Measurements from ENCODE around the gene DNAJC7. TPM values are rescaled to one million over a fixed set of nuclear protein-coding genes. Genes with fewer than 3 reads are reported as not detected.
A peak's percentile ranks its signal among the peaks of the same experiment; 100 is the strongest.

Gene DNAJC7
- total and polyA plus RNA-seq, 8 donors, result 12.3 to 161 (median 70.6) TPM

DNA sequence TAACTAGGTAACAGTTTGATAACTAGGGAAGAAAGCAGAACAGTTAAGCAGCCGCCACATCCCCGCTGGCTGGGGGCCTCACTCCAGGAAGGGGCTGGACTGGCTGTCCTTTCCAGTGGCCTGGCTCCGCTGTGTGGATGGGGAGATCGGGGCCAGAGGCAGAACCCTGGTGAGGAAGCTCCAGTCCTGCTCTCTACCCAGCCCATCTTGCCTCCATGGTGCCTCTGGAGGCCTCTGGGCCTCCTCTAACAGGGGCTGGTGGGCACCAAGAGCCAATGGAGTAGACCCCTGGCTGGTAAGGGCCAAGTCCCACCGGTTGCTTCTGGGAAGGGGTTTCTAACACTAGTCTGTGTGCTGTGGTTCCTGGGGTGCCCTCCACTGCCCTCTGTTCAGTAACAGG, 42.6 kb downstream of the DNAJC7 start:
- peak overlapping the region in 3 of 5 donors; percentile 49 to 74 (median 70) for H3K27ac ChIP-seq
- TF ChIP-seq, protein P1, sequence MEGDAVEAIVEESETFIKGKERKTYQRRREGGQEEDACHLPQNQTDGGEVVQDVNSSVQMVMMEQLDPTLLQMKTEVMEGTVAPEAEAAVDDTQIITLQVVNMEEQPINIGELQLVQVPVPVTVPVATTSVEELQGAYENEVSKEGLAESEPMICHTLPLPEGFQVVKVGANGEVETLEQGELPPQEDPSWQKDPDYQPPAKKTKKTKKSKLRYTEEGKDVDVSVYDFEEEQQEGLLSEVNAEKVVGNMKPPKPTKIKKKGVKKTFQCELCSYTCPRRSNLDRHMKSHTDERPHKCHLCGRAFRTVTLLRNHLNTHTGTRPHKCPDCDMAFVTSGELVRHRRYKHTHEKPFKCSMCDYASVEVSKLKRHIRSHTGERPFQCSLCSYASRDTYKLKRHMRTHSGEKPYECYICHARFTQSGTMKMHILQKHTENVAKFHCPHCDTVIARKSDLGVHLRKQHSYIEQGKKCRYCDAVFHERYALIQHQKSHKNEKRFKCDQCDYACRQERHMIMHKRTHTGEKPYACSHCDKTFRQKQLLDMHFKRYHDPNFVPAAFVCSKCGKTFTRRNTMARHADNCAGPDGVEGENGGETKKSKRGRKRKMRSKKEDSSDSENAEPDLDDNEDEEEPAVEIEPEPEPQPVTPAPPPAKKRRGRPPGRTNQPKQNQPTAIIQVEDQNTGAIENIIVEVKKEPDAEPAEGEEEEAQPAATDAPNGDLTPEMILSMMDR (IDR thresholded peaks at IDR 0.05), result no peak
- TF ChIP-seq POLR2AphosphoS5 (IDR thresholded peaks at IDR 0.05), result no peak
- TF ChIP-seq POLR2A (IDR thresholded peaks at IDR 0.05), result no peak
- no peak for TF ChIP-seq EP300 (IDR thresholded peaks at IDR 0.05)
- no peaks in the 10 kb centered on the region for H3K9me3 ChIP-seq
- peaks cover 54 to 99% (median 96%) of the 10 kb centered on the region in 4 donors for H3K36me3 ChIP-seq
- no peak overlapping the region for H3K4me3 ChIP-seq
- peaks cover 22 to 82% (median 60%) of the 10 kb centered on the region in 4 donors for H3K4me1 ChIP-seq
- intact Hi-C loops (cut with DNase I; ENCODE audit: low total_unique reads), result no loop called here
- 87 to 94% (median 92%) methylated on average over 3 to 5 of the region's 5 CpGs for WGBS, 5 donors
- DNase-seq, result no peak
- H3K27me3 ChIP-seq, result no peaks in the 10 kb centered on the region

GRCh38 chr17:41974031-41974430, 43.2 kb downstream of the DNAJC7 start:
- H3K27ac ChIP-seq, result peak overlapping the region; percentile 11 to 74 (median 70)
- intact Hi-C loops (cut with DNase I; ENCODE audit: low total_unique reads), result no loop called here
- 80 to 89% (median 86%) methylated on average over 6 of the region's 6 CpGs for WGBS, 5 donors

GRCh38 chr17:41973408-41973811, 43.8 kb downstream of the DNAJC7 start:
- Histone ChIP-seq H3K27ac (peak overlapping the region; percentile 62 to 74 (median 70)), H3K27me3 (no peaks in the 10 kb centered on the region), H3K4me1 (peaks cover 22 to 93% (median 67%) of the 10 kb centered on the region in 4 donors), H3K36me3 (peaks cover 47 to 100% (median 96%) of the 10 kb centered on the region in 4 donors), H3K4me3 (no peak overlapping the region), H3K9me3 (no peaks in the 10 kb centered on the region)
- 40 to 62% (median 50%) methylated on average over 11 to 19 of the region's 19 CpGs for WGBS, 5 donors
- TF ChIP-seq POLR2A (IDR thresholded peaks at IDR 0.05), result no peak
- TF ChIP-seq, protein P1 (IDR thresholded peaks at IDR 0.05), result no peak
- no peak for TF ChIP-seq POLR2AphosphoS5 (IDR thresholded peaks at IDR 0.05)
- no peak for TF ChIP-seq EP300 (IDR thresholded peaks at IDR 0.05)
- intact Hi-C loops (cut with DNase I; ENCODE audit: low total_unique reads), result no loop called here
- no peak for DNase-seq

More at GRCh38 chr17:41974031-41974430, 43.2 kb downstream of the DNAJC7 start:
- no peaks in the 10 kb centered on the region for H3K27me3 ChIP-seq
- no peaks in the 10 kb centered on the region for H3K9me3 ChIP-seq
- no peak overlapping the region for H3K4me3 ChIP-seq
- TF ChIP-seq, protein P1 (IDR thresholded peaks at IDR 0.05), result no peak
- TF ChIP-seq POLR2A (IDR thresholded peaks at IDR 0.05), result no peak
- TF ChIP-seq EP300 (IDR thresholded peaks at IDR 0.05), result no peak
- no peak for TF ChIP-seq POLR2AphosphoS5 (IDR thresholded peaks at IDR 0.05)
- peaks cover 52 to 100% (median 96%) of the 10 kb centered on the region in 4 donors for H3K36me3 ChIP-seq
- peaks cover 22 to 88% (median 64%) of the 10 kb centered on the region in 4 donors for H3K4me1 ChIP-seq
- DNase-seq, result no peak

- no peak overlapping the region for H3K4me3 ChIP-seq
Observed at GRCh38 chr17:41972571-41973407, 44.5 kb downstream of the DNAJC7 start.

More at GRCh38 chr17:41972571-41973407, 44.5 kb downstream of the DNAJC7 start:
- intact Hi-C loops (cut with DNase I; ENCODE audit: low total_unique reads), result no loop called here
- 29 to 68% (median 35%) methylated on average over 14 to 22 of the region's 22 CpGs for WGBS, 5 donors
- TF ChIP-seq POLR2AphosphoS5 (IDR thresholded peaks at IDR 0.05) (peak in 2 of 3 donors; percentile 18 to 48), POLR2A (IDR thresholded peaks at IDR 0.05) (no peak)
- Histone ChIP-seq H3K27me3 (no peaks in the 10 kb centered on the region), H3K9me3 (no peaks in the 10 kb centered on the region), H3K36me3 (peaks cover 43 to 99% (median 96%) of the 10 kb centered on the region in 4 donors), H3K27ac (peak overlapping the region; percentile 62 to 74 (median 70)), H3K4me1 (peaks cover 26 to 94% (median 67%) of the 10 kb centered on the region in 4 donors)
- peak; percentile 68 to 82 for DNase-seq

Measured in stomach (tissue), 9 donors.